ENCODE data around the gene NRK. TPM values are rescaled to one million over a fixed set of nuclear protein-coding genes. Genes with fewer than 3 reads are reported as not detected.
"Not testable (repeated sequence)": the region's sequence is repeated elsewhere in the genome, so short reads cannot be mapped to it uniquely, and the experiment has no call there.

The NRK gene
- total RNA-seq, 3 donors from 2014 or later, result 0.16 to 2.6 (median 0.66) TPM

GRCh38 chrX:105829011-105829410 is 6.7 kb downstream of the NRK start:
- H3K27me3 ChIP-seq, result peaks cover 0 to 21% of the 10 kb centered on the region in 2 donors
- no peak overlapping the region for H3K27ac ChIP-seq
- H3K4me3 ChIP-seq, result no peak overlapping the region
- no peak for DNase-seq (ENCODE audit: low spot score in 2 of 2)
- no peaks in the 10 kb centered on the region for H3K4me1 ChIP-seq
- no peaks in the 10 kb centered on the region for H3K9me3 ChIP-seq
- no peaks in the 10 kb centered on the region for H3K36me3 ChIP-seq
- intact Hi-C loops (cut with DNase I; ENCODE audit: low total_unique reads), result no loop called here
- TF ChIP-seq CTCF (IDR thresholded peaks at IDR 0.05) (no peak), POLR2AphosphoS5 (IDR thresholded peaks at IDR 0.05) (no peak), POLR2A (IDR thresholded peaks at IDR 0.05) (no peak)

GRCh38 chrX:105837232-105837631 is 14.9 kb downstream of the NRK start:
- H3K27me3 ChIP-seq, result peaks cover 0 to 25% of the 10 kb centered on the region in 2 donors
- no peaks in the 10 kb centered on the region for H3K4me1 ChIP-seq
- TF ChIP-seq POLR2A (IDR thresholded peaks at IDR 0.05), result no peak
- TF ChIP-seq POLR2AphosphoS5 (IDR thresholded peaks at IDR 0.05), result no peak
- TF ChIP-seq CTCF (IDR thresholded peaks at IDR 0.05), result no peak
- H3K27ac ChIP-seq, result no peak overlapping the region
- intact Hi-C loops (cut with DNase I; ENCODE audit: low total_unique reads), result no loop called here
- DNase-seq (ENCODE audit: low spot score in 2 of 2), result peak; percentile 27 to 50
- H3K36me3 ChIP-seq, result no peaks in the 10 kb centered on the region
- no peak overlapping the region for H3K4me3 ChIP-seq
- H3K9me3 ChIP-seq, result no peaks in the 10 kb centered on the region

GRCh38 chrX:105845631-105846030 is 23.3 kb downstream of the NRK start:
- Histone ChIP-seq H3K36me3 (no peaks in the 10 kb centered on the region), H3K27me3 (peaks cover 0 to 48% of the 10 kb centered on the region in 2 donors), H3K4me1 (no peaks in the 10 kb centered on the region), H3K4me3 (no peak overlapping the region), H3K27ac (no peak overlapping the region), H3K9me3 (no peaks in the 10 kb centered on the region)
- DNase-seq (ENCODE audit: low spot score in 2 of 2), result no peak
- intact Hi-C loops (cut with DNase I; ENCODE audit: low total_unique reads), result no loop called here
- TF ChIP-seq POLR2A (IDR thresholded peaks at IDR 0.05) (no peak), CTCF (IDR thresholded peaks at IDR 0.05) (no peak), POLR2AphosphoS5 (IDR thresholded peaks at IDR 0.05) (no peak)

GRCh38 chrX:105850100-105850499 is 27.8 kb downstream of the NRK start:
- intact Hi-C loops (cut with DNase I; ENCODE audit: low total_unique reads); DNase-seq (ENCODE audit: low spot score in 2 of 2); H3K27ac ChIP-seq; H3K4me1 ChIP-seq; H3K36me3 ChIP-seq; H3K9me3 ChIP-seq; H3K4me3 ChIP-seq: not testable (repeated sequence)
- H3K27me3 ChIP-seq, result peaks cover 0 to 45% of the 10 kb centered on the region in 2 donors

- intact Hi-C loops (cut with DNase I; ENCODE audit: low total_unique reads), result no loop called here
Measured at GRCh38 chrX:105865709-105866108, 43.4 kb downstream of the NRK start.

More at GRCh38 chrX:105865709-105866108, 43.4 kb downstream of the NRK start:
- no peak overlapping the region for H3K4me3 ChIP-seq
- no peak for DNase-seq (ENCODE audit: low spot score in 2 of 2)
- no peak overlapping the region for H3K27ac ChIP-seq
- TF ChIP-seq CTCF (IDR thresholded peaks at IDR 0.05), result no peak
- no peak for TF ChIP-seq POLR2A (IDR thresholded peaks at IDR 0.05)
- TF ChIP-seq POLR2AphosphoS5 (IDR thresholded peaks at IDR 0.05), result no peak
- no peaks in the 10 kb centered on the region for H3K9me3 ChIP-seq
- no peaks in the 10 kb centered on the region for H3K4me1 ChIP-seq
- H3K36me3 ChIP-seq, result no peaks in the 10 kb centered on the region
- H3K27me3 ChIP-seq, result peaks cover 0 to 52% of the 10 kb centered on the region in 2 donors

Measured in breast epithelium (tissue), 4 donors.